ENCODE measurements around the gene TMEM88. TPM values are rescaled to one million over a fixed set of nuclear protein-coding genes. Genes with fewer than 3 reads are reported as not detected.
"Not testable (repeated sequence)": the region's sequence is repeated elsewhere in the genome, so short reads cannot be mapped to it uniquely, and the experiment has no call there.

TMEM88 gene
- total RNA-seq, 1 donor = 0.43 TPM

- TF ChIP-seq CTCF (IDR thresholded peaks at IDR 0.05; ENCODE audit: insufficient read depth, low read depth, low read length) = no peak
- peak within 1 kb of the TSS; percentile 82 for H3K4me3 ChIP-seq (ENCODE audit: low read depth, low read length)
- DNase-seq (ENCODE audit: low read depth) = peak; percentile 95
Measured at GRCh38 chr17:7857713-7858521, 3.1 kb downstream of the TMEM88 start, which contains the start of gene CYB5D1. CYB5D1 (plus strand) TSS chr17:7858003; CDS start chr17:7858135, 132 bp downstream.

- DNase-seq (ENCODE audit: low read depth) = peak; percentile 42
- H3K4me3 ChIP-seq (ENCODE audit: low read depth, low read length) = peak overlapping the region; percentile 82
- TF ChIP-seq CTCF (IDR thresholded peaks at IDR 0.05; ENCODE audit: insufficient read depth, low read depth, low read length) = peak; percentile 41
Measured at GRCh38 chr17:7858522-7858810, 3.6 kb downstream of the TMEM88 start.

GRCh38 chr17:7859028-7859427, 4.2 kb downstream of the TMEM88 start:
- H3K4me3 ChIP-seq (ENCODE audit: low read depth, low read length) = peak overlapping the region; percentile 82
- DNase-seq (ENCODE audit: low read depth) = no peak
- TF ChIP-seq CTCF (IDR thresholded peaks at IDR 0.05; ENCODE audit: insufficient read depth, low read depth, low read length) = no peak

- no peak overlapping the region for H3K4me3 ChIP-seq (ENCODE audit: low read depth, low read length)
- DNase-seq (ENCODE audit: low read depth) = peak; percentile 58
Measured at GRCh38 chr17:7862692-7863437, 8.0 kb downstream of the TMEM88 start.

GRCh38 chr17:7864384-7864783, 9.5 kb downstream of the TMEM88 start:
- not testable (repeated sequence) for DNase-seq (ENCODE audit: low read depth); H3K4me3 ChIP-seq (ENCODE audit: low read depth, low read length)

More at GRCh38 chr17:7862692-7863437, 8.0 kb downstream of the TMEM88 start:
- TF ChIP-seq CTCF (IDR thresholded peaks at IDR 0.05; ENCODE audit: insufficient read depth, low read depth, low read length) = peak; percentile 67

- H3K4me3 ChIP-seq (ENCODE audit: low read depth, low read length) = no peak overlapping the region
- DNase-seq (ENCODE audit: low read depth) = no peak
- no peak for TF ChIP-seq CTCF (IDR thresholded peaks at IDR 0.05; ENCODE audit: insufficient read depth, low read depth, low read length)
Measured at GRCh38 chr17:7864995-7865650, 10.3 kb downstream of the TMEM88 start.

GRCh38 chr17:7867881-7868329, 13.0 kb downstream of the TMEM88 start:
- no peak overlapping the region for H3K4me3 ChIP-seq (ENCODE audit: low read depth, low read length)
- DNase-seq (ENCODE audit: low read depth) = no peak
- TF ChIP-seq CTCF (IDR thresholded peaks at IDR 0.05; ENCODE audit: insufficient read depth, low read depth, low read length) = no peak
